Natural killer cell treated with Interleukin-12 subunit alpha and Interleukin-12 subunit beta and Interleukin-15 and Interleukin-18, amount 100 ng/mL, for 72 hours (primary cell): ENCODE data around the gene HNRNPH2. TPM values are rescaled to one million over a fixed set of nuclear protein-coding genes. Genes with fewer than 3 reads are reported as not detected.
A peak's percentile ranks its signal among the peaks of the same experiment; 100 is the strongest.

ENCODE experiments used
- ATAC-seq, 2 donors: fragments of 150-1000 bp; cut with Tn5 transposase in 1 of 2; sonication (Bioruptor Pico), chemical (Tn5 transposase) in 1 of 2; 2 replicates each; pipeline ENCODE4 v1.10.0; 2021
- DNase-seq: peaks from one replicate; pipeline ENCODE4 v3.0.0; 2022; ENCODE audit warnings: low spot score
- H3K27ac Mint-ChIP-seq, 2 donors: 1 replicate in 1 of 2; 2 replicates in 1 of 2; pipeline ENCODE4 v1.8.0; 2022; ENCODE audit warnings: mixed read lengths in 2 of 2, mild to moderate bottlenecking in 1 of 2, moderate library complexity in 1 of 2
- H3K27me3 Mint-ChIP-seq, 2 donors: 1 replicate in 1 of 2; 2 replicates in 1 of 2; pipeline ENCODE4 v1.8.0; 2022; ENCODE audit warnings: mixed read lengths in 2 of 2
- H3K36me3 Mint-ChIP-seq: one replicate; pipeline ENCODE4 v1.8.0; 2022; ENCODE audit warnings: mixed read lengths
- H3K4me1 Mint-ChIP-seq, 2 donors: 1 replicate in 1 of 2; 2 replicates in 1 of 2; pipeline ENCODE4 v1.8.0; 2022; ENCODE audit warnings: low read depth in 2 of 2, mixed read lengths in 2 of 2, mild to moderate bottlenecking in 1 of 2
- H3K4me3 Mint-ChIP-seq: one replicate; pipeline ENCODE4 v1.8.0; 2022; ENCODE audit warnings: mixed read lengths
- H3K9me3 Mint-ChIP-seq: 2 replicates; pipeline ENCODE4 v1.8.0; 2022; ENCODE audit warnings: mixed read lengths
- total RNA-seq, 2 donors: library from RNA; stranded (reverse); gene quantifications; one replicate each; pipeline ENCODE4 v1.2.3, GENCODE V29; 2022

Gene HNRNPH2, protein sequence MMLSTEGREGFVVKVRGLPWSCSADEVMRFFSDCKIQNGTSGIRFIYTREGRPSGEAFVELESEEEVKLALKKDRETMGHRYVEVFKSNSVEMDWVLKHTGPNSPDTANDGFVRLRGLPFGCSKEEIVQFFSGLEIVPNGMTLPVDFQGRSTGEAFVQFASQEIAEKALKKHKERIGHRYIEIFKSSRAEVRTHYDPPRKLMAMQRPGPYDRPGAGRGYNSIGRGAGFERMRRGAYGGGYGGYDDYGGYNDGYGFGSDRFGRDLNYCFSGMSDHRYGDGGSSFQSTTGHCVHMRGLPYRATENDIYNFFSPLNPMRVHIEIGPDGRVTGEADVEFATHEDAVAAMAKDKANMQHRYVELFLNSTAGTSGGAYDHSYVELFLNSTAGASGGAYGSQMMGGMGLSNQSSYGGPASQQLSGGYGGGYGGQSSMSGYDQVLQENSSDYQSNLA
- total RNA-seq = 10 to 100 TPM; 34.0 to 43.8 TPM

DNA sequence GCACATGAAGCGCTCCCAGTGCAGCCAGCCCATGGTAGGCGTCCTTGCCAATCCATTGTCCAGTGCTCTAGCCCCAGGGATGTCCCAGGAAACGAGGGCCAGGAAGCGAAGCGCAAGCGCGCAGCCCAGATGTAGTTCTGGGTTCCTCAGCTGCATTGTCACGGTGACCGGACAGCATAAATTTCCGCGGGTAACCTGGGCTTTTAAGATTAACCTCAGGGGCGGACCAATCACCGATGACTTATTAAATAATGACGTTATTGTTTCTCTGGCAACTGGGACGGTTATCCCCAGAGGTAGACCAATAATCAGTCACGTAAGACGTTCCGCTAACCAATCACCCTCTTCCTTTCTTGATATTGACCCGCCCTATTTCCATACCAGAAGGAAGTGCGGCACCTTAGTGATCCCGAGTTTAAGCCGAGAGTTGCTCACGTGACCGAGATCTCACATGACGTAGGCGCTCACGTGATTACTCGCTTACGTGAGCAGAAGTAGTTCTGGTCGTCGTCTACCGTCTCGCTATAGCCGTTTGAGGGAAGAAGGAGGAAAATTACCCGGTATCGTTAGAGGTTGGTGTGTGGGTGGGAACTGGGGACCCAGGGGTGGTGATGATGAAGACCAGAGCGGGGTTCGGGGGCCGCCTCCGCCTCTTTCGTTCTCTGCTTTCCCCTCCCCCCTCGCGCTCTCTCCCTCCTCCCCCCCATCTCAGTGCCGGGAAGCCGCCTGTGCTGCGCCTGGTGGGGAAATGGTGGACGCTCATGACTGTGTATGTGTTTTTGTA, at the start of gene HNRNPH2, which contains the start of gene GLA:
HNRNPH2 (plus strand) TSS at position 475 of the 784 bp plus-strand sequence. CDS start 3,767 bp downstream, outside the sequence.
GLA (minus strand) TSS at position 178 of the 784 bp plus-strand sequence; CDS start at position 156, 22 bp downstream.
- Mint-ChIP-seq H3K4me1 (peaks cover 22 to 26% of the 10 kb centered on the region in 2 donors), H3K4me3 (peak within 1 kb of the TSS; percentile 100), H3K9me3 (no peaks in the 10 kb centered on the region), H3K27me3 (peaks cover 0 to 5% of the 10 kb centered on the region in 2 donors), H3K27ac (peak within 1 kb of the TSS; percentile 90 to 93), H3K36me3 (peaks cover 7% of the 10 kb centered on the region)
- DNase-seq (peak; percentile 88), ATAC-seq (peak; percentile 97 to 98)

DNA sequence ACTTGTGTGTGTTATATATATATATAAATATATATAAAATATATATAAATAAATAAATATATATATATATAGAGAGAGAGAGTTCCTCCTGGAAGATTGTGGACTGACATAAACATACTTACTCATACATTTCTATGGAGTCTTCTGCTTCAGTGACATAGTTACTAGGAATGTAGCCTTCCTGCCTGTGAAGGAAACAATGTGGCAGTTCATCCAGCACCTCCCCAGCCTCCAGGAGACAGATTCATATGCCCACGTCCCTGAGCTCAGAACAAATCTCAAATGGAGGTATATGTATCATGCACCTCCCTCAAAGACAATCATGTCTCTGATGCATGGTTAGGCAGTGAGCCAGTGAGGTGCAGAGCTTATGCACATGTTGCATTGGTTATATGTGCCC, 48.1 kb upstream of the HNRNPH2 start:
- no peaks in the 10 kb centered on the region for H3K9me3 Mint-ChIP-seq
- peaks cover 0 to 3% of the 10 kb centered on the region in 2 donors for H3K4me1 Mint-ChIP-seq
- ATAC-seq (no peak), DNase-seq (no peak)
- H3K27ac Mint-ChIP-seq = no peak overlapping the region
- no peaks in the 10 kb centered on the region for H3K36me3 Mint-ChIP-seq
- peaks cover 0 to 15% of the 10 kb centered on the region in 2 donors for H3K27me3 Mint-ChIP-seq
- H3K4me3 Mint-ChIP-seq = no peak overlapping the region

DNA sequence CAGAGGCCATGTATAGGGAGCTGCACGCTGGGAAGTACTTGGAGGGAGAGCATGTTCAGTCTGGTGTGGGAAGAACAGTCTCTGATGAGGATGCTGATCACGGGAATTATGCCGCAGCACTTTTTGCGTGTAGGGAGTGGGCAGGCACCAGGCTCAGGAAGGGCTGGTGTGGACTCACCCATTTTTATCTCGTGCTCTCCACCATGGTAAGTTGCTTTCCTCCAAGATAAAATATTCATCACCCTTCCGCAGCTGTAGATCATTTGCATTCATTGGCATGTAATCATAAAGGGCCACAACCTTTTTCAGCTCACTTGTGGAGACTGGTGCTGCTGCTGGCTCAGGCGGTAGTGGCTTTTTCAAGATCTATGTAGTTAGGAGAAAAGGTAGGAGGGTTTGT, 47.6 kb upstream of the HNRNPH2 start:
- no peaks in the 10 kb centered on the region for H3K9me3 Mint-ChIP-seq
- no peak overlapping the region for H3K4me3 Mint-ChIP-seq
- no peaks in the 10 kb centered on the region for H3K36me3 Mint-ChIP-seq
- peaks cover 0 to 3% of the 10 kb centered on the region in 2 donors for H3K4me1 Mint-ChIP-seq
- no peak for DNase-seq
- H3K27me3 Mint-ChIP-seq = peaks cover 0 to 15% of the 10 kb centered on the region in 2 donors
- no peak for ATAC-seq
- no peak overlapping the region for H3K27ac Mint-ChIP-seq

DNA sequence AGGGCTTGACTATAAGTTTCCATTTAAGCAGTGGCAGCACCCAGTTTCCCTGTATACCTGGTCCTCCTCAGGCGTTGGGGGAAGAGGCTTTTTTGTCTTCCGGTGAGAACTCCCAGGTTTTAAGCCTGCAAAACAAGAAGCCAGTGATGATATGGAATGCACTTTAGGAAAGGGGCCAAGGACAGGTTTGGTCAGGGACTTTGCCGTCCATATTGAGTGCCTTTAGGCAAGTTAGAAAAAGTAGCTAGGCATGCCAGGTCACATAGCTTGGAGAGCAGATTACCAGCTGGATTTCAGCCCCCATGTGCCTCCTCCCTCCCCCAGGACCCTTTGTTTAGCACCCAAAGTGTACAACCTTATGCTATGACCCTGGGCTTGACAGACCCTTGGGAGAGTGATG, 45.9 kb upstream of the HNRNPH2 start:
- Mint-ChIP-seq H3K27ac (no peak overlapping the region), H3K9me3 (no peaks in the 10 kb centered on the region), H3K36me3 (no peaks in the 10 kb centered on the region), H3K4me1 (peaks cover 0 to 3% of the 10 kb centered on the region in 2 donors), H3K4me3 (no peak overlapping the region), H3K27me3 (peaks cover 0 to 14% of the 10 kb centered on the region in 2 donors)
- no peak for DNase-seq
- no peak for ATAC-seq

DNA sequence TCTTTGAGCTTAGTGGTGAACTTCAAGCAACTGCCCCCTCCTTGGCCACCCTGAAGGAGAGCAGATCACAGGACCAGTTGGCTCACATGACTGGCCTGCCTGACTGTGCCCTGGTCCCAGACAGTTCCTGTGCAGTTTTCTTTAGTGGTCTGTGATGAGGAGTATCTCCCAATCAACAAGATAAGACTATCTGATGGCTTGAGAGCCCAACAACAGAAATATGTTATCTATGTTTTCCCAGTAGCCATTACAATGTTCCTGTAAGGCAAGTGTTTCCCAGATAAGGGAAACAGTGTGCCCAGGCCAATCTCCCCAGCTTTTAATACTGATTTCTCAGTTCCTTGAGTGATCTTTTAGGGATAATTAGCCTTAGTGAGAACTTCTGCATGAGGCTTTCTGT, 45.3 kb upstream of the HNRNPH2 start:
- H3K36me3 Mint-ChIP-seq = no peaks in the 10 kb centered on the region
- H3K27ac Mint-ChIP-seq = no peak overlapping the region
- peaks cover 0 to 3% of the 10 kb centered on the region in 2 donors for H3K4me1 Mint-ChIP-seq
- H3K27me3 Mint-ChIP-seq = peaks cover 0 to 14% of the 10 kb centered on the region in 2 donors
- no peaks in the 10 kb centered on the region for H3K9me3 Mint-ChIP-seq
- H3K4me3 Mint-ChIP-seq = no peak overlapping the region
- ATAC-seq (no peak), DNase-seq (no peak)

DNA sequence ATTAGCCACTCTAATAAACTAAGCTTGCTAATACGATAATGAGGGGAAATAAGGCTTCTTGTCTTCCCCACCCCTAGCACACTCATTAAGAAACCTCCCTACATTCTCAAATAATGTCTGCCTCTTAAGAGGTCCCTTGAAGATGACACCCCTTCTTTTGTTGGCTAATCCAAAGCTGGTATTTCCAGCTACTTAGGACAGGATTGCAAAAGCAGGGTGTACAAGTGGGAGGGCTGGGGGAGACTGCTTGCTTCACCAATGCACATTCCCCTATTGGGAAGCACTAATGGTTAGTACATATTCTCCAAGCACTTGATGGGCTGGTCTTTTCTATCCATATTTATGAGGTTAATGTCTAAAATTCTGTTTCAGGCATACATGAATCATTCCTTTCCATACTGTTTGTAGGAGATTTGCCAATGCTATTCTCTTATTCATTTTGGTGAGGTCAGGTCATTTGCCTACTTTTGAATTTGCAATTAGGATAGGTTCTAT, 42.7 kb upstream of the HNRNPH2 start:
- ATAC-seq (no peak), DNase-seq (no peak)
- Mint-ChIP-seq H3K27ac (no peak overlapping the region), H3K9me3 (no peaks in the 10 kb centered on the region), H3K36me3 (no peaks in the 10 kb centered on the region), H3K4me3 (no peak overlapping the region), H3K27me3 (peaks cover 6 to 13% of the 10 kb centered on the region in 2 donors), H3K4me1 (peaks cover 0 to 3% of the 10 kb centered on the region in 2 donors)

DNA sequence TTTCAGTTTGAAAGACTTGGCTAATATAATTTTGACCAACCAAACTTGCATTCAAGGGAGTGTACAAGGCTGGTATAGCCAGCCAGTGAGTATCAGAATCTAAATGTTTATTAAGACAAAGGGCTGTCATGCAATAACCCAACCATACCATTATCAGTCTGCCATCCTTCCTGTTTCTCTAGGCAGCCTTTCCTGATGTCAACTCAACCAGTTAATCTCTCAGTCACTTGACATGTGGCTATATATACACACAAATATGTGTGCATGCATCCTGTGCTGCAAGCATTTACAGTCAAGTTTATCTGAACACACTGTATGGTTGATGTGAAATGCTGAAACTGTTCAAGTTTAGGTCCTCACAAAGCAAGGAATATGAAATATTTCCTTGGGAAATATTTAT, 39.2 kb upstream of the HNRNPH2 start:
- Mint-ChIP-seq H3K27me3 (peaks cover 6 to 10% of the 10 kb centered on the region in 2 donors), H3K4me3 (no peak overlapping the region), H3K36me3 (no peaks in the 10 kb centered on the region), H3K27ac (no peak overlapping the region), H3K4me1 (no peaks in the 10 kb centered on the region), H3K9me3 (no peaks in the 10 kb centered on the region)
- ATAC-seq (no peak), DNase-seq (no peak)

DNA sequence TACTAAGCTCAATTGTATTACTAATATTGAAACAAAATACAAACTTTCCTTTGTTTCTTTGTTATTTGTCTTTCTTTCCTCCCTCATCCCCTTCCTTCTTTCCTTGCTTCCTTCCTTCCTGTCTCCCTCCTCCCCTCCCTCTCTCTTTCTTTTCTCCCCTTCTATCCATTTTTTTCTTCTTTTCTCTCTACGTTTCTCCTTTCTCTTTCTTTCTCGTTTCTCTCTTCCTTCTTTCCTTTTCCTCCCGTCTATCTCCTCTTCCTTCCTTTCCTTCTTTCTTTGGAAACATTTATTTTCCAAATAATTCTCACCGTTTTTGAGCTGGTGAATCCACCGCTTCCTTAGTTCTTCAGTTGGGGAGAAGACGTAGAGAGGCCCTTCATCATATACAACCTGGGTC, 38.3 kb upstream of the HNRNPH2 start:
- DNase-seq = no peak
- H3K27ac Mint-ChIP-seq = no peak overlapping the region
- H3K4me1 Mint-ChIP-seq = no peaks in the 10 kb centered on the region
- ATAC-seq = no peak
- H3K4me3 Mint-ChIP-seq = no peak overlapping the region
- peaks cover 10 to 11% of the 10 kb centered on the region in 2 donors for H3K27me3 Mint-ChIP-seq
- H3K36me3 Mint-ChIP-seq = no peaks in the 10 kb centered on the region
- no peaks in the 10 kb centered on the region for H3K9me3 Mint-ChIP-seq

DNA sequence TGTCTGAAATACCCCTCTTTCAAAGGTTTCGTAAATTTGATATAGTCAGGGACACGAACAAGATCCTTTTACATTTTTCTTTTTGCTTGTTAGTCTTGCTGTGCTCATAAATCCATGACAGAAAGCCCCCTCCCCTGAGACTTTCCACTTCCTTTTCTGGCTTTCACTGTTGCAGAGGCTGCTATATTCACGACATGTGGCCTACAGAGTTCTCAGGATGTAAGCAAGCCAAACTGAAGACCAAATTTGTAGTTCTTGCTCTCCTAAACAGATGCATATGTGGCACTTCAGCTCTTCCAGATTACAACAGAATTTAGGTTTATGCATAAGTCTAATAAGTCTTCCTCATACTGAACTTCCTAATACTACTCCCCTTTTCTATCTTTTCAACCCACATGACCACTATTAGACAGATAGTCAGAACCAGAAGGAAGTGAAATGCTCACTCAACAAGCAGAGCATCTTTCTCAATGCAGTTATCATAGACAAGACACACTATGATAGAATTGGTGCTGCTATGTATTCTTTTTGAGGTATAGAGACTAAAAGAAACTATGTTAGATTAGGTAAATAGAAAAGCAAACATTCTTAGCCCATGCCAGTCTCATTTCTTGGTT, 37.0 kb upstream of the HNRNPH2 start:
- Mint-ChIP-seq H3K27me3 (peaks cover 16 to 17% of the 10 kb centered on the region in 2 donors), H3K36me3 (no peaks in the 10 kb centered on the region), H3K4me3 (no peak overlapping the region), H3K9me3 (no peaks in the 10 kb centered on the region), H3K4me1 (no peaks in the 10 kb centered on the region), H3K27ac (no peak overlapping the region)
- DNase-seq (no peak), ATAC-seq (no peak)

DNA sequence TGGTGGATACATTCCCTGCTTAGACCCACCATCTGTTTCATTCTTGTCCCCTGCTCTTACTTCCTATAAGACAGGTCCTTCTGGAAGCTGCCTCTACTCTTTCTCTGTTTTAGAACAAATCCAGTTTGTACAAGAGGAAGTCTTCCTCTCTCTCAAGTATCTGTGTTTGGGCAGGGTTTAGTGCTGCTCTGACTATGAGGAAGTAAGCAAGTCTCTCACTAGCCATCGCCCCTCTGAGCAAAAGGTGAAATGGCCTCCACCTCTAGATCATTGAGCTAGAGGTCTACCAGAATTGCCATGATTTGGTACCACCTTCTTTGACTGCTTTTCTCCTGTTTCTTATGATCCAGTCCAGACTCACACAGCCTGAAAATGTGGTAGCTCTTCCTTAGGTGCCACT, 30.5 kb upstream of the HNRNPH2 start:
- Mint-ChIP-seq H3K9me3 (no peaks in the 10 kb centered on the region), H3K27ac (no peak overlapping the region), H3K4me3 (no peak overlapping the region), H3K36me3 (no peaks in the 10 kb centered on the region), H3K27me3 (peaks cover 11 to 17% of the 10 kb centered on the region in 2 donors), H3K4me1 (no peaks in the 10 kb centered on the region)
- ATAC-seq (no peak), DNase-seq (no peak)

DNA sequence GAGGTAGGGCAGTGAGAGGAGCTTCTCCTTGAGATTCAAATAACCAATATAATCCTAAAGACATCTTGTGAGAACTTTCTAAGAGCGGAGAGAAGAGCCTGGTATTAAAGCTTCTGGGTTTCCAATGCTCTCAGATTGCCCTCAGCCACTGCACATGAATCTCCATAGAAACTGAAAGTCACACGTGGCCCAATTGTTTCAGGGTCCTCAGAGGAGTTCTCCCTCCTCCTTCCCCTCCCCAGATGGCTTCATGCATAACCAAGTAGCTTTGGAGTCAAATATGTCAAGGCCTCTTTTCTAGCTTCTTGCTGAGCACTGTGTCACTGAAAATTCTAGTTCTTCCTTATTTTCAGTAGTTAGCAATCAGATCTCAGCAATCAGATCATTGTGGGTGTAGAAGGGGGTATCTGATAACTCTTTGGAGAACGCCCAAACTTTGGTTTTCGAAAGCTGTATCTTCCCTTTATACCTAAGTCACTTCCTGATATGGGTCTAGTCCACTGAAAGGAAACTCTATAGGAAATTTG, 24.3 kb upstream of the HNRNPH2 start:
- Mint-ChIP-seq H3K36me3 (no peaks in the 10 kb centered on the region), H3K4me1 (peaks cover 0 to 4% of the 10 kb centered on the region in 2 donors), H3K9me3 (no peaks in the 10 kb centered on the region), H3K27ac (no peak overlapping the region), H3K27me3 (peaks cover 0 to 7% of the 10 kb centered on the region in 2 donors), H3K4me3 (no peak overlapping the region)
- ATAC-seq (no peak), DNase-seq (no peak)

DNA sequence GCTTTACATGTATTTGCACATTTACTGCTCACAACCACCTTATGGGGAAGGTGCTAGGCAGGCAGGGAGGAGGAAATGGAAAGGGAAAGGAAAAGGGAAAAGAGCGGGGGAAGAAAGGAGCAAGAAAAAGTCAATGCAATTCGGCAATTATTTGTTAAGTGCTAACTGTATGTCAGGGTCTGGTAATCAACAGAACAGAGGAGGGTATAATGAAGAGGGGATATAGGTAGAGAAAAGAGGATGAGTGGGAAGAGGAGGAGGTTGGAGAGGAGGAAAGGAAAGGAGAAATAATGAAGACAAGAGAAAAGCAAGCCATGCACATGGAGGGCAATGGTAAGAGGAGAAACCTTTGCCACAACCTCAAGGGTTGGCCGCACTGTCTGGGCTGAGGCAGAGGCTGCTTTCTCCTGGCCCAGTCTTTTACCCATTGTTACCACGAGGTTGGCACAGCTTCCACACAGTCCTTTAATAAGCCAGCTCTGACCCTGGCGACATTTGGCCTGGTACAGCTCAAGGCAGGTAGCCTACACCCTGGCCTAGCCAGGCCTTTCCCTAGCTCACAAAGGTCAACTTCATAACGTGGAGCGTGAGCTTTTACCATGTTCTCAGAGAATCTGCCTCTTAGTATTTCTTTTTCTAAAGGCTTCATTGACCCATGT, 22.9 kb upstream of the HNRNPH2 start:
- DNase-seq (no peak), ATAC-seq (no peak)
- no peak overlapping the region for H3K27ac Mint-ChIP-seq
- peaks cover 0 to 2% of the 10 kb centered on the region in 2 donors for H3K27me3 Mint-ChIP-seq
- no peaks in the 10 kb centered on the region for H3K9me3 Mint-ChIP-seq
- peak overlapping the region; percentile 42 for H3K4me3 Mint-ChIP-seq
- H3K36me3 Mint-ChIP-seq = no peaks in the 10 kb centered on the region
- peaks cover 0 to 4% of the 10 kb centered on the region in 2 donors for H3K4me1 Mint-ChIP-seq
